ENCODE results near the gene TFF2.
A peak's percentile ranks its signal among the peaks of the same experiment; 100 is the strongest.

The TFF2 gene

GRCh38 chr21:42388740-42389448, 38.1 kb upstream of the TFF2 start:
- H3K27ac ChIP-seq: peak overlapping the region; percentile 14; the same call in 1 of the 2 replicates
- TF ChIP-seq CTCF (conservative IDR thresholded peaks at IDR 0.05): no peak

DNA sequence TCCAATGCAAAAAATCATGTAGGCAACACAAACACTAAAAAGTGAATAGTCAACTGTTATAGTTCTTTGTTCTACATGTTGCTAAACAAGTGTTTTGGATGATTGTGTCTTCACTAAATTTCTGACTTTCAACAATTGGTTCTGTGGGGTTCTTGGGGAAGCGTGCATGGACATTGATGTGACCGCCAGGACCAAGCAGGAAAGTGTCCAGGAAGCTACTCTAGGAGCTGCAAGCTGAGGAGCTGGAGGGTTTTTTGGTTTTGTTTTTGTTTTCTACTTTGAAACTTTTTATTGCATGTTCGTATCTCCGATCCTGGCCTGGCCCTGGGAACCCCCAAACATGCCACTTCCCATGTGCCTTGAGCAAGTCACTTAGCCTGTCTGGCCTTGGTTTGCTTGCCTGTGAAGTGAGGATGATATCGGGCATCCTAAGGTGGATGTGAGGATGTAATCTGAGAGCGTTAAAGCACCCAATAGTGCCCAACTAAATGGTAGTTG, 37.1 kb upstream of the TFF2 start:
- no peak overlapping the region for H3K27ac ChIP-seq
- no peak for TF ChIP-seq CTCF (conservative IDR thresholded peaks at IDR 0.05)

- H3K27ac ChIP-seq: no peak overlapping the region
- TF ChIP-seq CTCF (conservative IDR thresholded peaks at IDR 0.05): no peak
Measured at GRCh38 chr21:42387164-42387563, 36.4 kb upstream of the TFF2 start.

DNA sequence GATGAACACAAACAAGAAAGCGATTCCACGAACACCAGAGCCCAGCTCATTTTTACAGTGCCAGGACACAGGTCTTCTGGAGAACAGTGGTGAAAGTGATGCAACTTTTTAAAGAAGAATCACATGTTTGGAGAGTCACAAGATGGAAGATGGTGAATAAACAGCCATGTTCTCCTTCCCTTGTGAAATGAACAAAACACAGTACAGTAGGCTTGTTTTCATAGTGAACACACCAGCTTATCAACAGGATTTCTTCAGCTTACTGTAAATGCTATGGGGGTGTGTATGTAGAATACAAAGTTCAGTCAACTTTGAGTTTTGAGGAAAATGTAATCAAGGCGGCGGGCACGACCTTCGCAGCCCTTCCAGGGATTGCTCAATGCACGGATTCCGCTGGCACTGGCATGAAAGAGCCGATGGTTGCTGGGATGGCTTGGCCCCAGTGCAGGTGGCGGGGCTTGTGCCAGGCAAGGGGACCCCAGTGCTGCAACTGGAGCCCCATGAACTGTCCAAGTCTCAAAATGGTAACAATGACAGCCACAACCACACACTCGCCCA, 35.3 kb upstream of the TFF2 start:
- TF ChIP-seq CTCF (conservative IDR thresholded peaks at IDR 0.05): no peak
- H3K27ac ChIP-seq: no peak overlapping the region

DNA sequence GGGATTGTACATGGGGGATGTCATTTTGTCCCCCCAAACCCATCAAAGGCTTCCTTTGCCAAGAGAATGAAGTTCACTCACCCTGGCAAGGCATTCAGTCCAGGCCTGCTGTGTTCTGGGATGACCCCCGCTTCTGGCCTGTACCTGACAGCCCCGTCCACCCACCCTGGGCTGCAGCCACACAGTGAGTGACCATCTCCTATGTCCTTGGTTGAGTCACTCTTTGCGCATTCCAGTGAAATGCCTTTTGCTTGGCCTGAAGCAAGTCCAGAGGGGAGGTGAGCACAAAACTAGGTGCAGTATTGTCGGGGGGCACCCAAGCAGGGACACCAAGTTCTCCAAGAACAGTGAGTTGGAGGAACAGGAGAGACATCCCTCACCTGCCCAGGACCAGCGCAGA, 34.8 kb upstream of the TFF2 start:
- H3K27ac ChIP-seq: no peak overlapping the region
- TF ChIP-seq CTCF (conservative IDR thresholded peaks at IDR 0.05): no peak

DNA sequence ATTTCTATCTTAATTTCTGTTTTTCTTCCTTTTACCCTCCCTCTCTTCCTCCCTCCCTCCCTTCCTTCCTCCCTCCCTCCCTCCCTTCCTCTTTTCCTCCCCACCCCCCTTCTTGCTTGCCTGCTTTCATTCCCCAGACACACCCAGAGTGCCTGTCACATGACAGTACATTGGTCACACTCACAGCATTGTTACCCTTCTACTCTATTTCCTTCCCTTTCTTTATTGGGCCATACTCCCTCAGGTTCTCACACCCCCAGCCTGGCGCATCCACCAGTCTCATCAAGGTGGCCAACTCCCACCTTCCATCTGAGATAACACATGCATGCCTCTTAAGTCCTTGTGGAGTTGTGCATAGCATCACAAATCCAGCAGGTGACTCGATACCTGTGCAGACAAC, 34.2 kb upstream of the TFF2 start:
- H3K27ac ChIP-seq: no peak overlapping the region
- no peak for TF ChIP-seq CTCF (conservative IDR thresholded peaks at IDR 0.05)

DNA sequence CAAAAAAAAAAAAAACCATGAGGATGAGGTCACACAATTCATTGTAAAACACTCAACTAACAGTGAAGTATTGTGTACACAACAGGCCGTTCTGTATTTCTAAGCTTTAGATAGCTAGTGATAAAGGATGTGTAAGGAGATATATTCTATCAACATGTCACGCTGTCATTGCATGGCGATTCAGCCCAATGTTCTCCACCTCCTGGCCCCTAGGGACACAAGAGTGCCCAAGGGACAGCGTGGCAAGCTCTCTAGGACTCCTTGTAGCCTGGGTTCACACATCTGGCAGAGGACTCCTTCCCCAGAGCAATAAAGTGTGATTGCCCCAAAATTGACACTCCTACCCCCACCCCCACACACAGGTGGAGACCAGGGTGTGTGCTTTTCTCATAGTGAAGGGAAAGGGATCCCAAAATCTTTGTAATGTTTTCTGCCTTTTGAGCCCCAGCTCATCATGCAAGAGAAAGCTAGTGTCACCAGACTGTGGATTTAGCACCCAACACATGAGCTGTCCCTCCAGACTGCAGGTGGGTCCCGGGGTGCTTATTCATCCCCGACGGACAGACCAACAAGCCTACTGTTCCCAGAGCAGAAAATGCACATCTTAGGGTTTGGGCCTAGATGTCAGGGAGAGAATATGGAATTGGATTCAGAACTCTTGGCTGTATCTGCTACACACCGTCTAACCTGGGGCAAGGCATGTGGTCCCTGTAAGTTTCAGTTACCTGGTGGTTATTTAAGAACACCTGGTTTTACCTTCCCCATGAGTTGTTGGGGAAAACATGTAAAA, 33.6 kb upstream of the TFF2 start:
- H3K27ac ChIP-seq: peak overlapping the region; percentile 51
- peak; percentile 41 for TF ChIP-seq CTCF (conservative IDR thresholded peaks at IDR 0.05)

Data from VCaP (cell line).